IPS DF 4.7 (cell line): ENCODE results near the gene ZNF467.

Experiments
- DNase-seq: peaks from one replicate; pipeline ENCODE4 v3.0.0-alpha.2; 2013; ENCODE audit warnings: low spot score; ENCODE audit errors: extremely low read depth

ZNF467 gene

DNA sequence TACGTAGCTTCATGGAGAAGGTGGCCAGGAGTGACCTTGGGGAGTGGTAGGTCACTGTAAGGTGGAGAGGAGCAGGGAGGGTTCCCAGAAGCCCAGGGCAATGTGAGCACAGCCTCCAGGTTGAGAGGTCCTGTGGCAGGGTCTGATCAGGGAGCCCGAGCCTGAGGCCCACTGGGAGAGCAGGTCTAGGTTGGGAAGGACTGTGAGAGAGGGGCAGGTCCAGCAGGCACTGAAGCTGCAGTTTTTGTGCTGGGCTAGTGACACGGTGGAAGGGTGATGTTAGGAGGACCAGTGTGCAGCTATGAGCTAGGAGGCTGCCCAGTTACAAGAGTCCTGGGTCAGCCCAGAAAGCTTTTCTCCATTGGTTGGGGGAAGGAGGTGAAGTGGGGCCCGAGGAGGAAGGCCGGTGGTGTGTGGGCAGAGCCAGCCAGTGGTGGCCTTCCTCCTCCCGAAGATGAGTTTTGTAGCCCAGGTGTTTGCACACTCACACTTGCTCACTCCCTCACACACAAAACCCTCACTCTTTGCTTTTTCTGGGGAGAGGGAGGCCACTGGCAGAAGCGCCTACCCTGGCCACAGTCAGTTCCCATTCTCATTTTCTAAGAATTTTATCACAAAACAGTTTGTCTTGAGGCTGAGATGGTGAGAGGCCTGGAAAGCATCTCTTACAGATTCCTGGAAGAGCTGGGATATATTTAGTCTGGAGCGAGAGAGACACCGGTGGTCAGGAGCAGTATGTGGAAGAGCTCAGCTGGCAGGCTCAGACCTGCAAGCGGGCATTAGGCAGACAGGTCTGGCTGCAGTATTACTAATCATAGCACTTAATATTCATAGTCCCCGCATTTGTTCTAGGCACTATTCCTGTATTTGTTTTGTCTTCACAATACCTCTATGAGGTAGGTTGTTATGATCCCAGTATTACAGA lies 57.1 kb downstream of the ZNF467 start:
- DNase-seq: no peak

- no peak for DNase-seq
Observed at GRCh38 chr7:149715476-149715875, 57.9 kb downstream of the ZNF467 start.

- no peak for DNase-seq
Observed at GRCh38 chr7:149714910-149715471, 58.4 kb downstream of the ZNF467 start.
